ENCODE measurements around the gene BEND7. TPM values are rescaled to one million over a fixed set of nuclear protein-coding genes. Genes with fewer than 3 reads are reported as not detected.

The BEND7 gene
- total and polyA plus RNA-seq, 2 of the 13 experiments (the other 11 are each of a cell fraction or from before 2014, with no cell fraction given) = 14.1 to 17.1 TPM

DNA sequence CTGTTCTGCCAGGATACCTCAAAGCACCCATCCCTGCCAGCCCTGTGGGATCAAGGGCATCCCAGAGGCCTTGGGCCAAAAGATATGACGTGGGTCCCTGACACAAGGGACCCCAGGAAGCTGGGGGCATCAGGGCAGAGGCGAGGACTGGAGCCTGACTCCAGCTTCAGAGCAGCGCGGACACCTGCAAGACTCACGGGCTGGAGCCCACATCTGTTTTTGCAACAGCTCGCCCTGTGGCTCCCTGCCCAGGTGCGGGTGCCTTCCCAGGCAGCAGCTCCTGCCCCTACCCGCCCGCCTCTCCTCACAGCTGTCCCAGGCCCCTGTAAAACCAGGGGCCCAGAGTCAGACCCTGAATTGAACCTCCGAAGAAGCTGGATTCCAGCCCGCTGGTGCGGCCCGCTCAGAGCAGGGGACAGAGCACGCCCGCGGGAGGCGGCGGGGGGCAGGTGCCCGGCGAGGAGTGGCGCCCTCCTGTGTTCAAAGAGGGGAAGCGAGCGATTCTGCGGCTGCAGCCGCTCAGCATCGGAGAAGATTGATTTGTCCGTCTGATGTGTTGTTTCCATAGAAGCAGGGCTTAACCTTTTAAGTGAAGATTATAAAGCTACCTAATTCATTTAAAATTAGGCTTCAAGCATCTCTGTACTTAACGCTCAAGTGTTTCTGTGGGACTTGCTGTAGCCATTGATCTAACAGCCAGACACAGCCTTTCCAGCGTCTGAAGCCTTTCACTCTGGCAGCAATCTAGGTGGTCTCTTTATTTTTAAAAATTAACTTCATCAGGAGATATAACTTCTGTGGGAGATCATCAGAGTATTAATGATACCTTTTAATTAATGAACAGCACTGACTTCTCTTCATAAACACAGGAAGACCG is 88.4 kb downstream of the BEND7 start (continued):
- TF ChIP-seq, protein P1, sequence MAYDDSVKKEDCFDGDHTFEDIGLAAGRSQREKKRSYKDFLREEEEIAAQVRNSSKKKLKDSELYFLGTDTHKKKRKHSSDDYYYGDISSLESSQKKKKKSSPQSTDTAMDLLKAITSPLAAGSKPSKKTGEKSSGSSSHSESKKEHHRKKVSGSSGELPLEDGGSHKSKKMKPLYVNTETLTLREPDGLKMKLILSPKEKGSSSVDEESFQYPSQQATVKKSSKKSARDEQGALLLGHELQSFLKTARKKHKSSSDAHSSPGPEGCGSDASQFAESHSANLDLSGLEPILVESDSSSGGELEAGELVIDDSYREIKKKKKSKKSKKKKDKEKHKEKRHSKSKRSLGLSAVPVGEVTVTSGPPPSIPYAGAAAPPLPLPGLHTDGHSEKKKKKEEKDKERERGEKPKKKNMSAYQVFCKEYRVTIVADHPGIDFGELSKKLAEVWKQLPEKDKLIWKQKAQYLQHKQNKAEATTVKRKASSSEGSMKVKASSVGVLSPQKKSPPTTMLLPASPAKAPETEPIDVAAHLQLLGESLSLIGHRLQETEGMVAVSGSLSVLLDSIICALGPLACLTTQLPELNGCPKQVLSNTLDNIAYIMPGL (CRISPR knock-in tag; IDR thresholded peaks at IDR 0.05; ENCODE audit: borderline replicate concordance in 1 of 2, low read depth in 1 of 2) = peak in 1 of 2 experiments; percentile 77; a peak in 2 of 4 replicates
- TF ChIP-seq, protein P2, sequence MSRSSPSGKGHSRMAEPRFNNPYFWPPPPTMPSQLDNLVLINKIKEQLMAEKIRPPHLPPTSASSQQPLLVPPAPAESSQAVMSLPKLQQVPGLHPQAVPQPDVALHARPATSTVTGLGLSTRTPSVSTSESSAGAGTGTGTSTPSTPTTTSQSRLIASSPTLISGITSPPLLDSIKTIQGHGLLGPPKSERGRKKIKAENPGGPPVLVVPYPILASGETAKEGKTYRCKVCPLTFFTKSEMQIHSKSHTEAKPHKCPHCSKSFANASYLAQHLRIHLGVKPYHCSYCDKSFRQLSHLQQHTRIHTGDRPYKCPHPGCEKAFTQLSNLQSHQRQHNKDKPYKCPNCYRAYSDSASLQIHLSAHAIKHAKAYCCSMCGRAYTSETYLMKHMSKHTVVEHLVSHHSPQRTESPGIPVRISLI (CRISPR knock-in tag; IDR thresholded peaks at IDR 0.05; ENCODE audit: borderline replicate concordance) = peak; percentile 30; the same call in 1 of the 2 replicates
- TF ChIP-seq, protein P3, sequence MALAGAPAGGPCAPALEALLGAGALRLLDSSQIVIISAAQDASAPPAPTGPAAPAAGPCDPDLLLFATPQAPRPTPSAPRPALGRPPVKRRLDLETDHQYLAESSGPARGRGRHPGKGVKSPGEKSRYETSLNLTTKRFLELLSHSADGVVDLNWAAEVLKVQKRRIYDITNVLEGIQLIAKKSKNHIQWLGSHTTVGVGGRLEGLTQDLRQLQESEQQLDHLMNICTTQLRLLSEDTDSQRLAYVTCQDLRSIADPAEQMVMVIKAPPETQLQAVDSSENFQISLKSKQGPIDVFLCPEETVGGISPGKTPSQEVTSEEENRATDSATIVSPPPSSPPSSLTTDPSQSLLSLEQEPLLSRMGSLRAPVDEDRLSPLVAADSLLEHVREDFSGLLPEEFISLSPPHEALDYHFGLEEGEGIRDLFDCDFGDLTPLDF (CRISPR knock-in tag; IDR thresholded peaks at IDR 0.05) = no peak
- peak; percentile 34; the same call in 1 of the 2 replicates for TF ChIP-seq ZNF768 (CRISPR knock-in tag; IDR thresholded peaks at IDR 0.05)
- TF ChIP-seq, protein P4, sequence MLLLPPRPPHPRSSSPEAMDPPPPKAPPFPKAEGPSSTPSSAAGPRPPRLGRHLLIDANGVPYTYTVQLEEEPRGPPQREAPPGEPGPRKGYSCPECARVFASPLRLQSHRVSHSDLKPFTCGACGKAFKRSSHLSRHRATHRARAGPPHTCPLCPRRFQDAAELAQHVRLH (CRISPR knock-in tag; IDR thresholded peaks at IDR 0.05; ENCODE audit: borderline replicate concordance, low read depth) = no peak
- peak; percentile 46; the same call in 1 of the 2 replicates for TF ChIP-seq GABPB1 (CRISPR knock-in tag; IDR thresholded peaks at IDR 0.05)
- peak; percentile 21; the same call in 1 of the 2 replicates for TF ChIP-seq IRF2 (CRISPR knock-in tag; IDR thresholded peaks at IDR 0.05)
- no peak for TF ChIP-seq SIN3B (IDR thresholded peaks at IDR 0.05; ENCODE audit: low read length)
- TF ChIP-seq, protein P5, sequence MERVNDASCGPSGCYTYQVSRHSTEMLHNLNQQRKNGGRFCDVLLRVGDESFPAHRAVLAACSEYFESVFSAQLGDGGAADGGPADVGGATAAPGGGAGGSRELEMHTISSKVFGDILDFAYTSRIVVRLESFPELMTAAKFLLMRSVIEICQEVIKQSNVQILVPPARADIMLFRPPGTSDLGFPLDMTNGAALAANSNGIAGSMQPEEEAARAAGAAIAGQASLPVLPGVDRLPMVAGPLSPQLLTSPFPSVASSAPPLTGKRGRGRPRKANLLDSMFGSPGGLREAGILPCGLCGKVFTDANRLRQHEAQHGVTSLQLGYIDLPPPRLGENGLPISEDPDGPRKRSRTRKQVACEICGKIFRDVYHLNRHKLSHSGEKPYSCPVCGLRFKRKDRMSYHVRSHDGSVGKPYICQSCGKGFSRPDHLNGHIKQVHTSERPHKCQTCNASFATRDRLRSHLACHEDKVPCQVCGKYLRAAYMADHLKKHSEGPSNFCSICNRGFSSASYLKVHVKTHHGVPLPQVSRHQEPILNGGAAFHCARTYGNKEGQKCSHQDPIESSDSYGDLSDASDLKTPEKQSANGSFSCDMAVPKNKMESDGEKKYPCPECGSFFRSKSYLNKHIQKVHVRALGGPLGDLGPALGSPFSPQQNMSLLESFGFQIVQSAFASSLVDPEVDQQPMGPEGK (CRISPR knock-in tag; IDR thresholded peaks at IDR 0.05) = peak; percentile 73
- no peak for TF ChIP-seq ADNP (CRISPR knock-in tag; IDR thresholded peaks at IDR 0.05)
- TF ChIP-seq, protein P6, sequence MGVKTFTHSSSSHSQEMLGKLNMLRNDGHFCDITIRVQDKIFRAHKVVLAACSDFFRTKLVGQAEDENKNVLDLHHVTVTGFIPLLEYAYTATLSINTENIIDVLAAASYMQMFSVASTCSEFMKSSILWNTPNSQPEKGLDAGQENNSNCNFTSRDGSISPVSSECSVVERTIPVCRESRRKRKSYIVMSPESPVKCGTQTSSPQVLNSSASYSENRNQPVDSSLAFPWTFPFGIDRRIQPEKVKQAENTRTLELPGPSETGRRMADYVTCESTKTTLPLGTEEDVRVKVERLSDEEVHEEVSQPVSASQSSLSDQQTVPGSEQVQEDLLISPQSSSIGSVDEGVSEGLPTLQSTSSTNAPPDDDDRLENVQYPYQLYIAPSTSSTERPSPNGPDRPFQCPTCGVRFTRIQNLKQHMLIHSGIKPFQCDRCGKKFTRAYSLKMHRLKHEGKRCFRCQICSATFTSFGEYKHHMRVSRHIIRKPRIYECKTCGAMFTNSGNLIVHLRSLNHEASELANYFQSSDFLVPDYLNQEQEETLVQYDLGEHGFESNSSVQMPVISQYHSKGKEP (CRISPR knock-in tag; IDR thresholded peaks at IDR 0.05) = no peak
- TF ChIP-seq KAT2B (IDR thresholded peaks at IDR 0.05; ENCODE audit: borderline replicate concordance, low read depth, low read length) = no peak
- TF ChIP-seq, protein P7, sequence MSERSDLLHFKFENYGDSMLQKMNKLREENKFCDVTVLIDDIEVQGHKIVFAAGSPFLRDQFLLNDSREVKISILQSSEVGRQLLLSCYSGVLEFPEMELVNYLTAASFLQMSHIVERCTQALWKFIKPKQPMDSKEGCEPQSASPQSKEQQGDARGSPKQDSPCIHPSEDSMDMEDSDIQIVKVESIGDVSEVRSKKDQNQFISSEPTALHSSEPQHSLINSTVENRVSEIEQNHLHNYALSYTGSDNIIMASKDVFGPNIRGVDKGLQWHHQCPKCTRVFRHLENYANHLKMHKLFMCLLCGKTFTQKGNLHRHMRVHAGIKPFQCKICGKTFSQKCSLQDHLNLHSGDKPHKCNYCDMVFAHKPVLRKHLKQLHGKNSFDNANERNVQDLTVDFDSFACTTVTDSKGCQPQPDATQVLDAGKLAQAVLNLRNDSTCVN (CRISPR knock-in tag; IDR thresholded peaks at IDR 0.05; ENCODE audit: borderline replicate concordance) = 0 out of 2 replicates have a peak, but pooled peaks have one; percentile 38
- TF ChIP-seq, protein P8, sequence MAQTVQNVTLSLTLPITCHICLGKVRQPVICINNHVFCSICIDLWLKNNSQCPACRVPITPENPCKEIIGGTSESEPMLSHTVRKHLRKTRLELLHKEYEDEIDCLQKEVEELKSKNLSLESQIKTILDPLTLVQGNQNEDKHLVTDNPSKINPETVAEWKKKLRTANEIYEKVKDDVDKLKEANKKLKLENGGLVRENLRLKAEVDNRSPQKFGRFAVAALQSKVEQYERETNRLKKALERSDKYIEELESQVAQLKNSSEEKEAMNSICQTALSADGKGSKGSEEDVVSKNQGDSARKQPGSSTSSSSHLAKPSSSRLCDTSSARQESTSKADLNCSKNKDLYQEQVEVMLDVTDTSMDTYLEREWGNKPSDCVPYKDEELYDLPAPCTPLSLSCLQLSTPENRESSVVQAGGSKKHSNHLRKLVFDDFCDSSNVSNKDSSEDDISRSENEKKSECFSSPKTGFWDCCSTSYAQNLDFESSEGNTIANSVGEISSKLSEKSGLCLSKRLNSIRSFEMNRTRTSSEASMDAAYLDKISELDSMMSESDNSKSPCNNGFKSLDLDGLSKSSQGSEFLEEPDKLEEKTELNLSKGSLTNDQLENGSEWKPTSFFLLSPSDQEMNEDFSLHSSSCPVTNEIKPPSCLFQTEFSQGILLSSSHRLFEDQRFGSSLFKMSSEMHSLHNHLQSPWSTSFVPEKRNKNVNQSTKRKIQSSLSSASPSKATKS (CRISPR knock-in tag; IDR thresholded peaks at IDR 0.05) = no peak

Measured in HepG2 (cell line).